ENCODE results near the gene SEMA3A.

GRCh38 chr7:84196084-84196503, 1.5 kb upstream of the SEMA3A start:
- TF ChIP-seq CTCF (IDR thresholded peaks at IDR 0.05) (no peak), EP300 (IDR thresholded peaks at IDR 0.05) (no peak), POLR2A (IDR thresholded peaks at IDR 0.05) (no peak)

All from ovary (tissue), 3 donors.